ENCODE data around the gene PCCA.

The PCCA gene

DNA sequence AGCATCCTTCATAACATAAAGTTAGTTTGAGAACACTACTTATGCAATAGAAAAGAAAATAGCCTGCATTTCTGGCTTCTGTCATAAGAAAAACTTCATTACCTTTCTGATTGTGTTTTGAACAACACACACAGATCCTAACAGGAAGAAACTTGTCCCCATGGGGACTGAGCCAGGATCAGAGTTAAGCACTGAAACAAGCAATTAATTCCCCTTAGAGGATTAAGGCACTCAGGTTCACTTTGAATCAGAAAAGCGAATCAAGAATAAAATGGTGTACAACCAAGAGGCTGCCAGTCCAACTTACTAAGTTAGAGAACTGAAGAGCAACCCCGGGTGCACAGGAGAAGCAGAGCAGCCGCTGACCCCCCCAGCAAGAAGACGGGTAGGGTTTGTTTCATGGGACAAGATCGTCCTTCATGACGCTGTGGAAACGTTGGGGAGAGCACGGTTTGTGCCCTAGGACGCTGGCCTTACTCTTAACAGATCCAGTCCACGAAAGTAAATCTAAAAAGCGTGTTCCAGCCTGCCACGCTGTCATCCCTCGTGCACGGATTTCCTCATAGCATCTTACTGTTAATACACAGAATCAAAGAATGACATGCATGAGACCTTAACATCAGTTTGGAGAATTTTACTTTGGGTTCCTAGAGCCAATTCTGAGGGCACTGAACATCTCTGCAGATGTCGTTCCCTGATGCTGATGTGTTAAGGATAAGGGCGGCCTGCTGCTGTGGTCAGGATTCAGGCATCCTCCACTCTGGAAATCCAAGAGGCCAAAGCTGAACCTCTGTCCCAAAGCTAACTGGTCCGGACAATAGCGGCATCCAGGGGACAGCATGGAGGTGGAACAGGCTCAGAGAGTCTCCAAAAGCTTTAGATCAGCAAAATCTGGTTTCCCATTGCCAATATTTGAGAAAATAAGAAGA lies 453.3 kb downstream of the PCCA start:
- no peak overlapping the region for H3K4me3 ChIP-seq (replicated peaks; ENCODE audit: low read depth, low read length)
- no peak for DNase-seq (ENCODE audit: low read depth)
- TF ChIP-seq, protein P1, sequence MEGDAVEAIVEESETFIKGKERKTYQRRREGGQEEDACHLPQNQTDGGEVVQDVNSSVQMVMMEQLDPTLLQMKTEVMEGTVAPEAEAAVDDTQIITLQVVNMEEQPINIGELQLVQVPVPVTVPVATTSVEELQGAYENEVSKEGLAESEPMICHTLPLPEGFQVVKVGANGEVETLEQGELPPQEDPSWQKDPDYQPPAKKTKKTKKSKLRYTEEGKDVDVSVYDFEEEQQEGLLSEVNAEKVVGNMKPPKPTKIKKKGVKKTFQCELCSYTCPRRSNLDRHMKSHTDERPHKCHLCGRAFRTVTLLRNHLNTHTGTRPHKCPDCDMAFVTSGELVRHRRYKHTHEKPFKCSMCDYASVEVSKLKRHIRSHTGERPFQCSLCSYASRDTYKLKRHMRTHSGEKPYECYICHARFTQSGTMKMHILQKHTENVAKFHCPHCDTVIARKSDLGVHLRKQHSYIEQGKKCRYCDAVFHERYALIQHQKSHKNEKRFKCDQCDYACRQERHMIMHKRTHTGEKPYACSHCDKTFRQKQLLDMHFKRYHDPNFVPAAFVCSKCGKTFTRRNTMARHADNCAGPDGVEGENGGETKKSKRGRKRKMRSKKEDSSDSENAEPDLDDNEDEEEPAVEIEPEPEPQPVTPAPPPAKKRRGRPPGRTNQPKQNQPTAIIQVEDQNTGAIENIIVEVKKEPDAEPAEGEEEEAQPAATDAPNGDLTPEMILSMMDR (IDR thresholded peaks at IDR 0.05; ENCODE audit: low read length, missing control alignments) = no peak

DNA sequence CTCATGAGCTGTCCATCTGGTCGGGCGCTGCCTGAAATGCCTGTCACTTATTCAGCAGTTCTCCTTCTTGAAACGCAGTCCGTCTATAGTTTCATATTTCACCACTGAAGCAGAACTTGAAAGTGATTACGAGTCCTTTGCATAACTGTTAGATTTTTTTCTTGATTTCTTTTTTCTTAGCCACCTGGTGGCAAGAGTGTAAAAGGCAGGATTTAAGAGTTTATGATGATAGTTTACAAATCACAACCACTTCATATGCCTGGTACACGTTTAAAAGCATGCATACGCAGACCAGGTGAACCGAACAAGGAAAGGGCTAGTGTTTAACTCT lies 453.9 kb downstream of the PCCA start:
- TF ChIP-seq, protein P1 (IDR thresholded peaks at IDR 0.05; ENCODE audit: low read length, missing control alignments) = peak; percentile 56
- peak; percentile 52 for DNase-seq (ENCODE audit: low read depth)
- H3K4me3 ChIP-seq (replicated peaks; ENCODE audit: low read depth, low read length) = no peak overlapping the region

DNA sequence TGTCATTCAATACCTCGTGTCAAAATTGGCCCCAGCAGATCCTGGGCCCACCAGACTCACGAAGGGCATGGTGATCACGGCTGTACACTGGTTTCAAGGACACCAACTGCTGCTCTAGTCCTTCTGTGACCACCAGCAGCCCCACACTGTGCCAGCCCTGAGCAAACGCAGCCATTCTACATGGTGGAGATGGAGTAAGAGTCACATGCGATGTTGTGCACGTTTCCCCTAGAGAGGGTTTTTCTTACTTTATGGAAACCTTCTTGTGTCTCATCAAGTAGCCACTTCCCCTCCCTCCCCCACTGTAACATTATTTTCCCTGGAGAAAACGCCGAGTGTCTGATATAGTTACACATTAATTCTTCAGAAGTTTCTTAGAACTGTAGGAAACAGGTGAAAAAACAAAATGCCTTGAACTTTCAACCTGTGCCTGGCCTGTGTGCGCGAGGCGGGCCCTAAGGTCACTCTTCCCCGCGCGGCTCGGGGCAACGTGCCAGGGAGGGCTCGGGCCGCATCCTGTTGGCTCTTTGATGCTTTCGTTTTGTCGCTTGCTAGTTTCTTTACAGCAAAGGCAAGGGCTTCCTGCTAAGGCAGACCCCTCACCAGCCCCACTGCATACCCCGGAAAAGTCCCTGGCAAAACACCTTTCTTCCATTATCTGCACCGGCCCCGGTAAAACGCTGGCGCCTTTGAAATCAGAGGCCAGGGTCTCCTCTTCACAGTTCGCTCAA lies 455.1 kb downstream of the PCCA start:
- no peak overlapping the region for H3K4me3 ChIP-seq (replicated peaks; ENCODE audit: low read depth, low read length)
- TF ChIP-seq, protein P1 (IDR thresholded peaks at IDR 0.05; ENCODE audit: low read length, missing control alignments) = no peak
- DNase-seq (ENCODE audit: low read depth) = no peak

DNA sequence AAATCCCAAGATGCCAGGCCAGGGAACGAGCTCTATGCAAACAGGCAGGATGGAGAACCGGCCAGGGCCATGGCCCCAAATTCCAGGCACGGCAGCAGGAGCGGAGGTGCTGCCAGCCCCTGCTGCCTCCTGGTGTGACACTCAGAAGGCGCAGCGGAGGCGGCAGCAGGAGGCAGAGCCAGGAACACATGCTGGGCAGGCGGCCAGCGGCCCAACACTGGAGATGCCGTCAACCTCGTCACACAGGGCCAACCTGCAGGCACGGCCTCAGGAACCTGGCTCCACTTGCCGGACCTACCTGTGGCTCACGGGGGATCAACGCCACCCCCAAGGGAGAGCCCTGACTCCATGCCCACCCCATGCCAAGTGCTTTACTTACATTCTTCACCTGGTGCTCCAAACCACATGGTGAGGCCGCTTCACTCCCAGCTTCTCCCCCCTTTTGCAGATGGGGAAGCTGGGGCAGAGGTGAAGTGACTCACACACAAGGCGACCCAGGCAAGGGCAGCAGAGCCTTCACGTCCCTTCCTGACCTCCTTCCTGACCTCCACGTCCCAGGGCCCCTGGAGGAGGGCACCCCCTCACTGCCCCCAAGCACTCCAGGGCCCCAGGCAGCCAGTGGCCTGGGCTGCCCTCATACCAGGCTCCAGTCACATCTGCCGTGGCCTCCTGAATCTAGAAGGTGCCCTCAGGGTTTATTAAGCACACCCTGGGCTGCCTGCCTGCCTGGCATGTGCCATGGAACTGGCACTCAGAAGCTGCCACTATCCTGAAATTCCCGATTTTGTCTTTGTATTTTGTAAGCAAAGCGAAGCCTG lies 456.2 kb downstream of the PCCA start:
- DNase-seq (ENCODE audit: low read depth) = no peak
- TF ChIP-seq, protein P1 (IDR thresholded peaks at IDR 0.05; ENCODE audit: low read length, missing control alignments) = no peak
- no peak overlapping the region for H3K4me3 ChIP-seq (replicated peaks; ENCODE audit: low read depth, low read length)

DNA sequence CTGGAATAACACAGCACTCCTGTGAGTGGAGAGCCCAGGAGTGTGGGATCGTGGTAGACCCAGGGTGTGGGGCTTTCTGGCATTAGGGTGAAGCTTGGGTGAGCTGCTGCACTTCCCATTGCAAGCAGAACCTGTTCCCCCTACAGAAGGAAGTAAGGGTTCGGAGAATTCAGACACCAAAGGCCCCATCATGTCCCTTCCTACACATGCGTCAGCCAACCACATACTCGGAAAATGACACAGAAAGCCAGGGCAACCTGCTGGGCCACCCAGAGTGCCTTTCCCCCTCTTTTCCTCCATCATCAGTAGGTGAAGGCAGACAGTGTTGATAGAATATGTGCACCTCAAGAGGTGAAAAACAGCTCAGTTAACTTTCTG lies 456.8 kb downstream of the PCCA start:
- no peak for DNase-seq (ENCODE audit: low read depth)
- H3K4me3 ChIP-seq (replicated peaks; ENCODE audit: low read depth, low read length) = no peak overlapping the region
- TF ChIP-seq, protein P1 (IDR thresholded peaks at IDR 0.05; ENCODE audit: low read length, missing control alignments) = no peak

DNA sequence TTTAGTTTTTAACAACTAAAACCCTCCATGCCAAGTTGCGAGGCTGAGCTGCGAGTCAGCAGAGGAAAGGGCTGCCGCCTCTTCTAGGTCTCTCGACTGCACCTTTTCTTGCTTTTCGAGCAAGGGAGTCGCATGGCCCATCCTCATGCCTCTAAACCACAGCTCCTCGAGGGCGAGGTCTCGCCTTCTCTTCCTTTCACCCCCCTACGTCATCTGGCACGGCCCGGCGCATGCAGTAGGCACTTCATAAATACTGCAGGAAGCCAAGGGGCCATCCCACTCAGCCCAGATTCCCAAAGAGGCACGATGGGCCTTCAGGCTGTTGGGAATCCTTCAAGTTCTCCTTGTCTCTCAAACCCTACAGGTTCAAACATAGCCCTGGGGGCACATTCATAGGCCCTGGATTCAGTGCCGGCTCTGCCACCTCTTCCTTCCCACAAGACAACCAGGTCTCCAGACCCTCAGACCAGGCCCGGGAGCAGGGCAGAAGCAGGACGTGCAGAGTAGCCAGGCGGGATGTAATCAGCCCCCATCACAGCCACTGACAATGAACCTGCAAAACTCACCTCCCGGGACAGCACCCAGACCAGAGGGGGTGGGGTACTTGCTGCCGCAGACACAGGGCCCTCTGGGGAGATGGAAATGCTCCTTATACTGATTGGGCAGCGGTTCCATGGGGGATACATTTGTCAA lies 458.0 kb downstream of the PCCA start:
- no peak for DNase-seq (ENCODE audit: low read depth)
- no peak overlapping the region for H3K4me3 ChIP-seq (replicated peaks; ENCODE audit: low read depth, low read length)
- TF ChIP-seq, protein P1 (IDR thresholded peaks at IDR 0.05; ENCODE audit: low read length, missing control alignments) = no peak

All from fibroblast of pulmonary artery (primary cell).